Measurements from ENCODE around the gene GNAS. TPM values are rescaled to one million over a fixed set of nuclear protein-coding genes. Genes with fewer than 3 reads are reported as not detected.

GNAS gene
- total and polyA plus RNA-seq, 9 of the 15 experiments (the other 6 are each of a cell fraction or from before 2014, with no cell fraction given) = 128 to 648 (median 266) TPM

GRCh38 chr20:58890518-58891085, 38.1 kb downstream of the GNAS start (continued):
- TF ChIP-seq, protein P1, sequence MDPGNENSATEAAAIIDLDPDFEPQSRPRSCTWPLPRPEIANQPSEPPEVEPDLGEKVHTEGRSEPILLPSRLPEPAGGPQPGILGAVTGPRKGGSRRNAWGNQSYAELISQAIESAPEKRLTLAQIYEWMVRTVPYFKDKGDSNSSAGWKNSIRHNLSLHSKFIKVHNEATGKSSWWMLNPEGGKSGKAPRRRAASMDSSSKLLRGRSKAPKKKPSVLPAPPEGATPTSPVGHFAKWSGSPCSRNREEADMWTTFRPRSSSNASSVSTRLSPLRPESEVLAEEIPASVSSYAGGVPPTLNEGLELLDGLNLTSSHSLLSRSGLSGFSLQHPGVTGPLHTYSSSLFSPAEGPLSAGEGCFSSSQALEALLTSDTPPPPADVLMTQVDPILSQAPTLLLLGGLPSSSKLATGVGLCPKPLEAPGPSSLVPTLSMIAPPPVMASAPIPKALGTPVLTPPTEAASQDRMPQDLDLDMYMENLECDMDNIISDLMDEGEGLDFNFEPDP (CRISPR knock-in tag; IDR thresholded peaks at IDR 0.05) = no peak
- TF ChIP-seq DIDO1 (tag; IDR thresholded peaks at IDR 0.05; ENCODE audit: low read depth) (no peak), ERF (CRISPR knock-in tag; IDR thresholded peaks at IDR 0.05) (no peak), RHOXF2B (CRISPR knock-in tag; conservative IDR thresholded peaks at IDR 0.05) (no peak), ZFP36 (IDR thresholded peaks at IDR 0.05; ENCODE audit: low read depth, low read length, partially characterized antibody) (no peak), CREB3L1 (IDR thresholded peaks at IDR 0.05; ENCODE audit: borderline replicate concordance, low read depth) (no peak), EGR1 (conservative IDR thresholded peaks at IDR 0.05) (peak; percentile 40), ETV6 (IDR thresholded peaks at IDR 0.05; ENCODE audit: borderline replicate concordance in 1 of 2, low read depth in 2 of 2, low read length in 1 of 2) (no peak), ETV6 (CRISPR knock-in tag; IDR thresholded peaks at IDR 0.05; ENCODE audit: borderline replicate concordance) (no peak), ZNF134 (CRISPR knock-in tag; conservative IDR thresholded peaks at IDR 0.05) (no peak), RBM22 (IDR thresholded peaks at IDR 0.05; ENCODE audit: low read depth, low read length, poor library complexity, severe bottlenecking) (peak; percentile 56), ZNF584 (CRISPR knock-in tag; IDR thresholded peaks at IDR 0.05; ENCODE audit: low read depth) (no peak)
- TF ChIP-seq, protein P2, sequence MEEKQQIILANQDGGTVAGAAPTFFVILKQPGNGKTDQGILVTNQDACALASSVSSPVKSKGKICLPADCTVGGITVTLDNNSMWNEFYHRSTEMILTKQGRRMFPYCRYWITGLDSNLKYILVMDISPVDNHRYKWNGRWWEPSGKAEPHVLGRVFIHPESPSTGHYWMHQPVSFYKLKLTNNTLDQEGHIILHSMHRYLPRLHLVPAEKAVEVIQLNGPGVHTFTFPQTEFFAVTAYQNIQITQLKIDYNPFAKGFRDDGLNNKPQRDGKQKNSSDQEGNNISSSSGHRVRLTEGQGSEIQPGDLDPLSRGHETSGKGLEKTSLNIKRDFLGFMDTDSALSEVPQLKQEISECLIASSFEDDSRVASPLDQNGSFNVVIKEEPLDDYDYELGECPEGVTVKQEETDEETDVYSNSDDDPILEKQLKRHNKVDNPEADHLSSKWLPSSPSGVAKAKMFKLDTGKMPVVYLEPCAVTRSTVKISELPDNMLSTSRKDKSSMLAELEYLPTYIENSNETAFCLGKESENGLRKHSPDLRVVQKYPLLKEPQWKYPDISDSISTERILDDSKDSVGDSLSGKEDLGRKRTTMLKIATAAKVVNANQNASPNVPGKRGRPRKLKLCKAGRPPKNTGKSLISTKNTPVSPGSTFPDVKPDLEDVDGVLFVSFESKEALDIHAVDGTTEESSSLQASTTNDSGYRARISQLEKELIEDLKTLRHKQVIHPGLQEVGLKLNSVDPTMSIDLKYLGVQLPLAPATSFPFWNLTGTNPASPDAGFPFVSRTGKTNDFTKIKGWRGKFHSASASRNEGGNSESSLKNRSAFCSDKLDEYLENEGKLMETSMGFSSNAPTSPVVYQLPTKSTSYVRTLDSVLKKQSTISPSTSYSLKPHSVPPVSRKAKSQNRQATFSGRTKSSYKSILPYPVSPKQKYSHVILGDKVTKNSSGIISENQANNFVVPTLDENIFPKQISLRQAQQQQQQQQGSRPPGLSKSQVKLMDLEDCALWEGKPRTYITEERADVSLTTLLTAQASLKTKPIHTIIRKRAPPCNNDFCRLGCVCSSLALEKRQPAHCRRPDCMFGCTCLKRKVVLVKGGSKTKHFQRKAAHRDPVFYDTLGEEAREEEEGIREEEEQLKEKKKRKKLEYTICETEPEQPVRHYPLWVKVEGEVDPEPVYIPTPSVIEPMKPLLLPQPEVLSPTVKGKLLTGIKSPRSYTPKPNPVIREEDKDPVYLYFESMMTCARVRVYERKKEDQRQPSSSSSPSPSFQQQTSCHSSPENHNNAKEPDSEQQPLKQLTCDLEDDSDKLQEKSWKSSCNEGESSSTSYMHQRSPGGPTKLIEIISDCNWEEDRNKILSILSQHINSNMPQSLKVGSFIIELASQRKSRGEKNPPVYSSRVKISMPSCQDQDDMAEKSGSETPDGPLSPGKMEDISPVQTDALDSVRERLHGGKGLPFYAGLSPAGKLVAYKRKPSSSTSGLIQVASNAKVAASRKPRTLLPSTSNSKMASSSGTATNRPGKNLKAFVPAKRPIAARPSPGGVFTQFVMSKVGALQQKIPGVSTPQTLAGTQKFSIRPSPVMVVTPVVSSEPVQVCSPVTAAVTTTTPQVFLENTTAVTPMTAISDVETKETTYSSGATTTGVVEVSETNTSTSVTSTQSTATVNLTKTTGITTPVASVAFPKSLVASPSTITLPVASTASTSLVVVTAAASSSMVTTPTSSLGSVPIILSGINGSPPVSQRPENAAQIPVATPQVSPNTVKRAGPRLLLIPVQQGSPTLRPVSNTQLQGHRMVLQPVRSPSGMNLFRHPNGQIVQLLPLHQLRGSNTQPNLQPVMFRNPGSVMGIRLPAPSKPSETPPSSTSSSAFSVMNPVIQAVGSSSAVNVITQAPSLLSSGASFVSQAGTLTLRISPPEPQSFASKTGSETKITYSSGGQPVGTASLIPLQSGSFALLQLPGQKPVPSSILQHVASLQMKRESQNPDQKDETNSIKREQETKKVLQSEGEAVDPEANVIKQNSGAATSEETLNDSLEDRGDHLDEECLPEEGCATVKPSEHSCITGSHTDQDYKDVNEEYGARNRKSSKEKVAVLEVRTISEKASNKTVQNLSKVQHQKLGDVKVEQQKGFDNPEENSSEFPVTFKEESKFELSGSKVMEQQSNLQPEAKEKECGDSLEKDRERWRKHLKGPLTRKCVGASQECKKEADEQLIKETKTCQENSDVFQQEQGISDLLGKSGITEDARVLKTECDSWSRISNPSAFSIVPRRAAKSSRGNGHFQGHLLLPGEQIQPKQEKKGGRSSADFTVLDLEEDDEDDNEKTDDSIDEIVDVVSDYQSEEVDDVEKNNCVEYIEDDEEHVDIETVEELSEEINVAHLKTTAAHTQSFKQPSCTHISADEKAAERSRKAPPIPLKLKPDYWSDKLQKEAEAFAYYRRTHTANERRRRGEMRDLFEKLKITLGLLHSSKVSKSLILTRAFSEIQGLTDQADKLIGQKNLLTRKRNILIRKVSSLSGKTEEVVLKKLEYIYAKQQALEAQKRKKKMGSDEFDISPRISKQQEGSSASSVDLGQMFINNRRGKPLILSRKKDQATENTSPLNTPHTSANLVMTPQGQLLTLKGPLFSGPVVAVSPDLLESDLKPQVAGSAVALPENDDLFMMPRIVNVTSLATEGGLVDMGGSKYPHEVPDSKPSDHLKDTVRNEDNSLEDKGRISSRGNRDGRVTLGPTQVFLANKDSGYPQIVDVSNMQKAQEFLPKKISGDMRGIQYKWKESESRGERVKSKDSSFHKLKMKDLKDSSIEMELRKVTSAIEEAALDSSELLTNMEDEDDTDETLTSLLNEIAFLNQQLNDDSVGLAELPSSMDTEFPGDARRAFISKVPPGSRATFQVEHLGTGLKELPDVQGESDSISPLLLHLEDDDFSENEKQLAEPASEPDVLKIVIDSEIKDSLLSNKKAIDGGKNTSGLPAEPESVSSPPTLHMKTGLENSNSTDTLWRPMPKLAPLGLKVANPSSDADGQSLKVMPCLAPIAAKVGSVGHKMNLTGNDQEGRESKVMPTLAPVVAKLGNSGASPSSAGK (IDR thresholded peaks at IDR 0.05) = peak; percentile 76
